HK-2 (cell line): ENCODE measurements around the gene KRT79.

Experiments used
- DNase-seq: peaks from one replicate; pipeline ENCODE4 v3.0.0-alpha.2; 2018; ENCODE audit not compliant: unreplicated experiment

Gene KRT79

DNA sequence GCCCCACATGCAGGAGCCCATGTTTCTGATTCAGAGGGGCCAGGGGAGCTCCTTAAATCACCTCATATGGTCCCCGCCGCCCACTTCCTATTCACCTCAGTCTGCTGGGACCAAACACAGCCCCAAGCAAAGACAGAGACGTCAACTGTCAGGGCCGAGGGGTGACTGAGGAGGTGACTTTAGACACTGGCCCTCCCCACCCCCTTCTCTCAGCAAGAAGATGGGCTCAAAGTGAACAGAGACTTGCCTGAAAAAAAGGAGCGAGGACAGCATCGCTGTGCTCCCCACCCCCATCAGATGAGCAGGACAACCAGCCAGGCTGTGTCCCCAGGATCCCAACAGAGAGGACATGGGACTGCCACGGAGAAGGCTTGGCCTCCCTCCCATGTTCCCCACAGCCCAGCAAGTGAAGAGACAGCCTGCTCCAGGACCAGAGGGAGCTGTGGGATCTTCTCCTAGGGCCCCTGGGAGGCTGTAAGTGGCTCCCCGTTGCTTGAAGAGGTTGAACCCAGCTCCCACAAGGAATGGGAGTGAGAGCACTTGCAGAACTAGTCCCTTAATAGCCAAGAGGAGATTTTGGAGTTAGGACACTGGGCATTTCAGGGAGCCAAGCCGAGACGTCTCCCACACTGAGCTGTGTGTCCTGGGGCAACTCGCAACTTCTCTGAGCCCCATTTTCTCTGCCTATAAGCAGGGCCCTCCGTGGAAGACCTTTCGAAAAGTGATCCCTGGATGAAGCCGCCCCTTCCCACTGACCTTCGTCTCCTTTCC lies 1.3 kb upstream of the KRT79 start:
- DNase-seq: no peak

GRCh38 chr12:52834727-52835001 lies 553 bp upstream of the KRT79 start:
- DNase-seq: no peak

- no peak for DNase-seq
Measured at GRCh38 chr12:52832985-52833905, 866 bp downstream of the KRT79 start.

DNA sequence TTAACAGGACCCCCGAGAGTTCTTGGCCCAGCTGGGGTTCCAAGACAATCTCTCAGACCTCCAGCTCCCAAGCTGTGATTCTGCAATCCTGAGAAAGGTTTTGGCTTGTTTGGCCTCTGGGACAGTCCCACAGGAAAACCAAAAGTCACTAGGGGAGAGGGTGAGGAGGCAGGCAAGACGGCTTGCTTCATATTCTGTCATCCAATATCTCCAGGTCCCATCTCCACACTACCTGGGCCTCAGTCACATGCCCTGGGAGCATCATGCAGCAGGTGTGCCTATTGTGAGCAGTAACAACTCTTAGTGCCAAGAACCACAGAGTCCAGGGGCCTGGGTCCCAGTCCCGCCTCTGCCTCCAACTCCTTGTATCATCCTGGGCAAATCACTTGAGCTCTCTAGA lies 1.7 kb downstream of the KRT79 start:
- no peak for DNase-seq

- DNase-seq: no peak
Measured at GRCh38 chr12:52831251-52831650, 2.9 kb downstream of the KRT79 start.

GRCh38 chr12:52829986-52830770 lies 3.9 kb downstream of the KRT79 start:
- no peak for DNase-seq

DNA sequence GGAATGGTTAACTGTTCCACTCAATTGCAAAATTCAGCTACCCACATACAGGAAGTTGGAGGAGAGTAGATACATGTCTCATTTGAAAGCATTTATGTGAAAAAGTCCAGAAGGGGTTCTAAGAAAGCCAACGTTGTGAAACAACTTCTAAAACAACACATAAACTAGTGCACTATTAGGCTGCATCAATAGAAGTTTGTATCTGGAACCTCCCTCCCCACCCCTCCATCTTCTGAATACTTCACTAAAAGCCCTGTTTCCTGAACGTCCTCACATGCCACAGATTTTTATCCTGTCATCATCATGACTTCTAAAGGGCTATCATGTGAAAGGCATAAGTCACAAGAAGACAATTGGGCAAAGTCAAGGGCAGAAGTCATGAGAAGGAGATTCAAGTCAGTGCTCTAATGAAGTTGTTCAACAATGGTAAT lies 5.5 kb downstream of the KRT79 start:
- DNase-seq: no peak

DNA sequence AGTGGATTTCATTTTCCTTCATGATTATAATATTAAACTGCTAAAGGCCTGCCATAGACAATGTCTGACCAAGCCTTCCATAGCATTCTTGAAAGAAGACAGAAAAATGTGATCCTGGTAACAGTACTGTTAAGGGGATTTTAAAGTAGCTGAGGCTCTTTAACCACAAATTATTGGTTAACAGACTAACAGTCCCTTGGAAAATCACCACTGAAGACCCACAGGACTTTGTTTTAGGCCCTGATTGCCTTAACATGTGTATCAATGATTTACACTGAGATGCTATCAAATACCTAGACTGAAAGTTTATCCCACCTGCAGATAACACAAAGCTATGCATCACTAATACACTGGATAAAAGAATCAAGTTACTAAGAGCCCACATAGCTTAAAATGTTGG lies 6.0 kb downstream of the KRT79 start:
- DNase-seq: no peak

- DNase-seq: no peak
Measured at GRCh38 chr12:52827499-52828090, 6.5 kb downstream of the KRT79 start.

DNA sequence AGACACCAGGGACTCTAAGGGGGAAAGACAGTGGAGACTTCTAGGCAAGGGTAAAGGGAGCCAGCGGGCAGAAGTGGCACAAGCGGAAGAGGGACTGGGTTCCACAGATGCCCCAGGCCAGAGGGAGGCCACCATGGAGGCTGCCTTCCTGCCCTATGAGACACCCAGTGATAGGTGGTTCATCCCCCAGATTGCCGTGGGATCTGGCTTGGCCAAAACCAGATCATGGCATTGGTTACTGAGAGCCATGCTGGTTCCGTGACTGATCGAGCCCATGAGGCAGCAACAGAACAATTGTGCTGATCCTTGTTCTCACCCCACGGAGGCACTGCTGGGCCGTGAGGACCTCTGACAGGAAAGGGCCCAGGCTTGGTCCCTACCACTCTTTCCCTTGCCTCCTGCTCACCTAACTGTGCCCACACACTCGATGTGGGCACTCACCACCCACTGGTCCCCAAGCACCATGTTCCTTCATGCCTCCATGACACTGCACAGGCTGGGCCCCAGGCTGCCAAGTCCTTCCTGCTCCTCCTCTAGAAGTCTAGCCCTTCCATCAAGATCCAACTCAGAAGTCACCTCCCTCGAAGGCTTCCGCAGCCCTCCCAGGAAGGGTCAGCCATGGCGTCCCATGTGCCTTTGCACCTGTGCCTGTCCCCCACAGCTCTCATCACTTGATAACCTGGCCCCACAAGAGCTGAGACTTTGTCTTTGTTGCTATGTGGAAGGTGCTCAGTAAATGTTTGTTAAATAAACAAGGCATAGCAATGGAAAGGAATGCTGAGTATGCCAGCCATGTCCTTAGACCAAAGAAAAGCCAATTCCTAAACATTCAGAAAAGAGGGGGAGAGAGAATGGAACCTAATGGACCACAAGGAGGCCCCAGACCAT lies 7.3 kb downstream of the KRT79 start:
- no peak for DNase-seq

DNA sequence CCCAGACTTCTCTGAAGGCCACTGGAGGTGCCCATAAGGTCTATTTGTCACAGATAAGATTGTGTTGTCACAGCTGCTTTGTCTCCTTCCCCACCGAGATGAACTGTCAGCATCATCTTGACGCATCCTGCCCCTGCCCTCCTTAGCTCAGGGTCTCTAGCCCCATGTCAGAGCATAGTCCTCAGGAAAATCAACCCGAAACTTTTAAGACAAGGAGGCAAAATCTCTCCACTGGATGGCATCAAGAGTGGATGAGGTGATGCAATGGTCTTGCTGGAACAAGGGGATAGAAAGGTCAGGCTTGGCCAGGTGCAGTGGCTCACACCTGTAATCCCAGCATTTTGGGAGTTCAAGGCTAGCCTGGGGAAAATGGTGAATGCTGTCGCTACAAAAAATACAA lies 8.2 kb downstream of the KRT79 start:
- DNase-seq: no peak

DNA sequence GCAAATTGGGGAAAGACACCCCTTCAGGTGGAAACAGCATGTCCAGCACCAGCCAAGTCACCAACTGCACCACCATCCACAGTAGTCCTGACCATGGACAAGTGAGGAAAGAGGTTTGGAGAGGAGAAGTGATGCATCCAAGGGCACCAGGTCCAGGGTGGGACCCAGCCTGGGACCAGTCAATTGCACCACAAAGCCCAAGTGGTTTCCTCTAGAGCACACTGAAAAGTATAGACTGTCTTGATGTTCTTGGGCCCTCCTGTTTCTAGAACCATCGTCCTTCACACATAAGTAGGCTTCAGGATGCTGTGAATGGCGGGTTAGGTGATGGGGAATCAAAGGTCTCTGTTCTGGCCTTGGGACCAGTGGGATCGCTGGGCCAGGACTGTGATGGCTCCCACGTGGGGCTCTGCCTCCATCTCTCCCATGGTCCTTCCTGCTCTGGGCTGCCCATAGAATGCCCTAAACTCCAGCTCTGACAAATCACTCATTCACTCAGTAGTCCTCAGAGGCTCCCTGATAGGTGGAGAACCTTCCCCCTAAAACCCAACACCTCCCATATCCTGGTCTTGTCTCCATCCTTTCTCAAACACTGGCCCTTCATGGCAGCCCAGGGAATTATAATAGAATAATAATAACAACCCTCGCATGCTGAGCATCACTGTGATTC lies 9.2 kb downstream of the KRT79 start:
- no peak for DNase-seq

- DNase-seq: no peak
Measured at GRCh38 chr12:52823761-52824450, 10.2 kb downstream of the KRT79 start.

DNA sequence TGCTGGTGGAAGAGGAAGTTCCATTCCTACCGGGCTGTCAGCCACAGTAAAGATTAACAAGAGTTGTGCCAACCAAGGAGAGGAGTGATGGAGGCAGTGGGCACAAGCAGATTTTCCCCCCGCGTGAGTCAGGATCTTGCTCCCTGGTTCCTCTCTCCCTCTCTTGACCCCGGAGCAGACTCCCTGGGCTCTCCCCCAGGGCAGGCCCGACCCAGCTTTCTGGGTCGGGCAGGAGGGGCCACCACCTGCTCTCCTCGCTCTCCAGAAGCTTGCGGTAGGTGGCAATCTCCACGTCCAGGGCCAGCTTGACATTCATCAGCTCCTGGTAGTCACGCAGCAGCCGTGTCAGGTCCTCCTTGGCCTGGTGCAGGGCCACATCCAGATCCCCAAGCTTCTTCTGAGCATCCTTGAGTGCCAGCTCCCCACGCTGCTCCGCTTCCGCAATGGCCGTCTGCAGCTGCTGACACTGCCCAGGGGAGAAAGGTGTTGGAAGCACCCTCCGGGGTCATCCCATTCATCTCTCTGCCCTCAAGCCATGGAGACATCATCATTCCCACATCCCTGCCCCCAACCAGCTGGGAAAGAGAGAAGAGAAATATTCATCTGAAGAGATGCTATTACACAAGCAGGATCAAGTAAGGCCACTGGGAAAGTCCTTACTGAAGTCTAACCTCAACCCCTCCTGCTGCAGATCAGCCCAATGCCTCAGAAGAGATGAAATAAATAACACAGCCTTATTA lies 11.2 kb downstream of the KRT79 start:
- no peak for DNase-seq

DNA sequence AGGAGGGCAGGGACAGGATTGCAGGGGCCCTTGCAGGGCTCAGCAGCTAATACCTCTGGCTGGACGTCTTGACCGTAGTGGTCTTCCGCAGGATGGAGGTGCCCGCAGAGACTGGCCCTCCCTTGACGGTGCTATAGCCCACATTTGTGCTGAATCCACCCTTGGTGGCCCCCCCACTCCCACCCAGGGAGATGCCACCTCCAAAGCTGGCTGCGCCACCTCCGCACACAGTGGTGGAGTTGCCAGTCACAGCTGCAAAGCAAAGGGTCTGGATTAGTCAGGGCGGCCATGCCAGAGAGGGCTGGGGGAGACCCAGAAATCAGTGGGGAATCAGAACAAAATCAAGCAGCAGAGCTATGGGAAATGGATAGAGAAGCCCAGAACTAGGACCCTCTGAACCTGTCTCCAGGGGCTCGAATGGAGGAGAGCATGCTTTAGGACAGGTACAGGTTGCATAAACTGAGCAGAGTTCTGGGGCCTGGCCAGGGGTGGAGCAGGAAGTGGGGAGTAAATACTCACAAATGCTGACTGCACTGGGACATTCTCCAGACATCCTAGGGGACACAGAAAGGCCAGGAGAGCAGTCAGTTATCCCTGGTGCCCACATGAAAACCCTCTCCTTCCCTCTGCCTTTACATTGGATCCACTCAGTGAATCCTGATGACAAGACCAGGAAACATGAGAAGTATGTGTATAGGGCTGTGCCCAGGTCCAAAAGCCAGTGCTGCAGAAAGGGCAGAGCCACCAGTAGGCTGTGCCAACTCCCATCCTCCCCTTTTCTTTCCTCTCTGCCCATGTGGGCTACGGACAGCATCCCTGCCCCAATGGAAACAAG lies 12.1 kb downstream of the KRT79 start:
- DNase-seq: no peak

DNA sequence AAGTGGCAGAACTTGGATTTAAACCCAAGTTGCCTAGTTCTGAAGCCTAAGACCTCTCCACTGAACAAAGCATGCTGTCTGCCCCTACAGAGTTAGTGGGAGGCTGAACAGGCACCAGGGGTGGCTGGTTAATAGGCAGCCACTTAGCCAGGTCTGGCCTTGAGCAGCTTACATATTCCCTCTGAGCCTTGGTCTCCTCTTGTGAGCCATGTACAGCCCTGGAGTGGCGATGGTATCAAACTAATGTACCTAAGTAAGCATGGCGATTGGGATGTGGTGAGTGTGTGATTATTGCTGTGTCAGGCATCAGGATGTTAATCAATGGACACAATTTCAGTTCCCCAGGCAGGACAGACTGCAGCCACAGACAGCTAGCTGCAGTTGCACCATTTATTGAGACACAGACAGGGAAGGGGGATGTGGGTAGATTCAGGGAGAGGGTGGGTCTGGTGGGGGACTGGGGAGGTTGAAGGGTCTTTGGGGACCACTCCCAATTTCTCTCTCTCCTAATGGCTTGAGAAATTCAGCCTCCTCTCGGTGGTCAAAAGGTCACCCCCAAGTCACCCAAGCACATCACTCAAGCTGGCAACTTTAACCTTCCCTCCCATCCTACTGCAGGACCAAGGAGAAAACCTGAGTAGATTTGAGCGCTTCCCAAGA lies 12.9 kb downstream of the KRT79 start:
- DNase-seq: no peak

DNA sequence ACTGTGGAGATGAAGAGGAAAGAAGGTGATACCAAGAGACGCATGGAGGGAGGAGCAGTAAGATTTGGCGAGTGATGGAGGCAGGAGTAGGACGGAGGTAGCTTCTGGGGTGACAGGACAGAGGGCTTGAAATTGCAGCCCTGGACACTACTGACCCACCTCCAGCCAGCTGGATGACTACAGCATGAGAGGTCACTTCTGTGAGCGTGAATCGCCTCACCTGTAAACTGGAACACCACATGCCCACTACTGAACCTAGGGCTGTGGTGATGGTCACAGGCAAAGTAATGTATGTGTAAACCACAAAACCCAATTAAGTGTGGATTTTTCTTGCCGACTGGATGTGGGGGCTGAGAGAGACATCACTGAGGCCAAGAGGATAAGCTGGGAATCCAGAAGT lies 13.6 kb downstream of the KRT79 start:
- no peak for DNase-seq
